Liver (tissue), 3 donors: Measurements from ENCODE around the gene OSBPL9.

Experiments
- EGR1 ChIP-seq, 2 donors: IDR thresholded peaks; 2 replicates each; pipeline ENCODE4 v1.6.1; 2016 to 2018; ENCODE audit warnings: antibody characterized with exemption in 2 of 2, low read depth in 2 of 2
- FOXA2 ChIP-seq: IDR thresholded peaks from 2 replicates; pipeline ENCODE4 v1.6.1; 2016; ENCODE audit warnings: antibody characterized with exemption
- GABPA ChIP-seq, 2 donors: IDR thresholded peaks in 1 of 2; conservative IDR thresholded peaks in 1 of 2; 2 replicates each; pipeline ENCODE4 v1.6.1; 2016; ENCODE audit warnings: antibody characterized with exemption in 2 of 2, mild to moderate bottlenecking in 1 of 2, moderate library complexity in 1 of 2
- HNF4A ChIP-seq, 2 donors: conservative IDR thresholded peaks; 2 replicates each; pipeline ENCODE4 v1.6.1; 2016; ENCODE audit warnings: antibody characterized with exemption in 2 of 2, mild to moderate bottlenecking in 2 of 2
- JUND ChIP-seq, 2 donors: IDR thresholded peaks; 2 replicates each; pipeline ENCODE4 v1.6.1; 2016; ENCODE audit warnings: antibody characterized with exemption in 2 of 2
- NR2F2 ChIP-seq: IDR thresholded peaks from 2 replicates; pipeline ENCODE4 v1.6.1; 2016; ENCODE audit warnings: antibody characterized with exemption
- RAD21 ChIP-seq, 2 donors: IDR thresholded peaks; 2 replicates each; pipeline ENCODE4 v1.6.1; 2016; ENCODE audit warnings: antibody characterized with exemption in 2 of 2, mild to moderate bottlenecking in 2 of 2
- TAF1 ChIP-seq: conservative IDR thresholded peaks from 2 replicates; pipeline ENCODE4 v1.6.1; 2016; ENCODE audit warnings: antibody characterized with exemption, mild to moderate bottlenecking
- TF ChIP-seq, protein P1 (sequence below): fragments of 150-350 bp; IDR thresholded peaks from 2 replicates; pipeline ENCODE4 v1.5.1; 2017; ENCODE audit warnings: improper control_type of control experiment, low read depth, low read length; ENCODE audit not compliant: missing input control
- TF ChIP-seq, protein P2 (sequence below): IDR thresholded peaks from 2 replicates; pipeline ENCODE4 v1.6.1; 2016; ENCODE audit warnings: antibody characterized with exemption
- TF ChIP-seq, protein P3 (sequence below): IDR thresholded peaks from 2 replicates; pipeline ENCODE4 v1.6.1; 2016; ENCODE audit warnings: antibody characterized with exemption
- TF ChIP-seq, protein P4 (sequence below): IDR thresholded peaks from 2 replicates; pipeline ENCODE4 v1.6.1; 2016; ENCODE audit warnings: antibody characterized with exemption
- donor health status: healthy.
- donor health status: healthy.

DNA sequence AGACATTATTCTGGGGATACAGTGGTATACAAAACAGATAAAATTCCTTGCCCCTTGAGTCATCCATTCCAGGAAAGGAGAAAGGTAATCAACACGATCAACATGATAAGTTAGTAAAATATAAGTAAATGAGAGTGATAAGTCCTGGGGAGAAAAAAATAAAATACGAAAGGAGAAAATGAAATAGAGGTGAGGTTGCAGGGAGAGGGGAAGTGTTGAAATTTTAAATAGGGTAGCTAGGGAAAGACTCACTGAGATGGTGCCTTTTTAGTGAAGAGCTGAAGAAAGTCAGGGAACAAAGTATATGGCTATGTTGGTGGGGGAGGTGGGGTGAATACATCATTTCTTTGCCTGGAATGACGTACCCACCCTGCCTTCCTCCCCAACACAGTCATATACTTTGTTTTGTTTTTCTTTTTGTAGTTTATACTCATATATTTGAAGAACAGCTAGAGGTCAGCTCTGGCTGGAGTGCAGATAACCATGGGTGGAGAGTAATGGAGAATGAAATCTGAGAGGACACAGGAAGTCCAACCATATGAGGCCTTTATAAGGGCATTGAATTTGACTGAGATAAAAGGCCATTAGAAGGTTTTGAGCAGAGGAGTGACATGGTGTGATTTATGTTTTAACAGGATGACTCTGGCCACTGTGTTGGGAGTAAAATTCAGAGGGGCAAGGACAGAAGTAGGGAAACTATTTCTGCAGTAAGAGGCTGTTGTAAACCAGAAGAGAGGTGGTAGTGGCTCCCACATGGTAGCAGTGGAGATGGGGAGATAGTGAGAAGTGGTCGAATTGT is 54.8 kb downstream of the OSBPL9 start:
- TF ChIP-seq EGR1 (IDR thresholded peaks at IDR 0.05; ENCODE audit: low read depth in 2 of 2) (no peak), TAF1 (no peak), RAD21 (IDR thresholded peaks at IDR 0.05) (no peak), GABPA (IDR thresholded peaks at IDR 0.05 in 1 of 2, conservative IDR thresholded peaks at IDR 0.05 in 1 of 2) (no peak), FOXA2 (no peak), NR2F2 (no peak), HNF4A (conservative IDR thresholded peaks at IDR 0.05) (no peak), JUND (IDR thresholded peaks at IDR 0.05) (no peak)
- TF ChIP-seq, protein P1, sequence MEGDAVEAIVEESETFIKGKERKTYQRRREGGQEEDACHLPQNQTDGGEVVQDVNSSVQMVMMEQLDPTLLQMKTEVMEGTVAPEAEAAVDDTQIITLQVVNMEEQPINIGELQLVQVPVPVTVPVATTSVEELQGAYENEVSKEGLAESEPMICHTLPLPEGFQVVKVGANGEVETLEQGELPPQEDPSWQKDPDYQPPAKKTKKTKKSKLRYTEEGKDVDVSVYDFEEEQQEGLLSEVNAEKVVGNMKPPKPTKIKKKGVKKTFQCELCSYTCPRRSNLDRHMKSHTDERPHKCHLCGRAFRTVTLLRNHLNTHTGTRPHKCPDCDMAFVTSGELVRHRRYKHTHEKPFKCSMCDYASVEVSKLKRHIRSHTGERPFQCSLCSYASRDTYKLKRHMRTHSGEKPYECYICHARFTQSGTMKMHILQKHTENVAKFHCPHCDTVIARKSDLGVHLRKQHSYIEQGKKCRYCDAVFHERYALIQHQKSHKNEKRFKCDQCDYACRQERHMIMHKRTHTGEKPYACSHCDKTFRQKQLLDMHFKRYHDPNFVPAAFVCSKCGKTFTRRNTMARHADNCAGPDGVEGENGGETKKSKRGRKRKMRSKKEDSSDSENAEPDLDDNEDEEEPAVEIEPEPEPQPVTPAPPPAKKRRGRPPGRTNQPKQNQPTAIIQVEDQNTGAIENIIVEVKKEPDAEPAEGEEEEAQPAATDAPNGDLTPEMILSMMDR: no peak
- TF ChIP-seq, protein P2, sequence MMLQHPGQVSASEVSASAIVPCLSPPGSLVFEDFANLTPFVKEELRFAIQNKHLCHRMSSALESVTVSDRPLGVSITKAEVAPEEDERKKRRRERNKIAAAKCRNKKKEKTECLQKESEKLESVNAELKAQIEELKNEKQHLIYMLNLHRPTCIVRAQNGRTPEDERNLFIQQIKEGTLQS: no peak
- TF ChIP-seq, protein P3, sequence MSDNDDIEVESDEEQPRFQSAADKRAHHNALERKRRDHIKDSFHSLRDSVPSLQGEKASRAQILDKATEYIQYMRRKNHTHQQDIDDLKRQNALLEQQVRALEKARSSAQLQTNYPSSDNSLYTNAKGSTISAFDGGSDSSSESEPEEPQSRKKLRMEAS: no peak
- TF ChIP-seq, protein P4, sequence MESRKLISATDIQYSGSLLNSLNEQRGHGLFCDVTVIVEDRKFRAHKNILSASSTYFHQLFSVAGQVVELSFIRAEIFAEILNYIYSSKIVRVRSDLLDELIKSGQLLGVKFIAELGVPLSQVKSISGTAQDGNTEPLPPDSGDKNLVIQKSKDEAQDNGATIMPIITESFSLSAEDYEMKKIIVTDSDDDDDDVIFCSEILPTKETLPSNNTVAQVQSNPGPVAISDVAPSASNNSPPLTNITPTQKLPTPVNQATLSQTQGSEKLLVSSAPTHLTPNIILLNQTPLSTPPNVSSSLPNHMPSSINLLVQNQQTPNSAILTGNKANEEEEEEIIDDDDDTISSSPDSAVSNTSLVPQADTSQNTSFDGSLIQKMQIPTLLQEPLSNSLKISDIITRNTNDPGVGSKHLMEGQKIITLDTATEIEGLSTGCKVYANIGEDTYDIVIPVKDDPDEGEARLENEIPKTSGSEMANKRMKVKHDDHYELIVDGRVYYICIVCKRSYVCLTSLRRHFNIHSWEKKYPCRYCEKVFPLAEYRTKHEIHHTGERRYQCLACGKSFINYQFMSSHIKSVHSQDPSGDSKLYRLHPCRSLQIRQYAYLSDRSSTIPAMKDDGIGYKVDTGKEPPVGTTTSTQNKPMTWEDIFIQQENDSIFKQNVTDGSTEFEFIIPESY: no peak
